ENCODE measurements around the gene TBX1. TPM values are rescaled to one million over a fixed set of nuclear protein-coding genes. Genes with fewer than 3 reads are reported as not detected.

Gene TBX1
- total RNA-seq, 1 experiment from 2014 or later, result 3.9 TPM

DNA sequence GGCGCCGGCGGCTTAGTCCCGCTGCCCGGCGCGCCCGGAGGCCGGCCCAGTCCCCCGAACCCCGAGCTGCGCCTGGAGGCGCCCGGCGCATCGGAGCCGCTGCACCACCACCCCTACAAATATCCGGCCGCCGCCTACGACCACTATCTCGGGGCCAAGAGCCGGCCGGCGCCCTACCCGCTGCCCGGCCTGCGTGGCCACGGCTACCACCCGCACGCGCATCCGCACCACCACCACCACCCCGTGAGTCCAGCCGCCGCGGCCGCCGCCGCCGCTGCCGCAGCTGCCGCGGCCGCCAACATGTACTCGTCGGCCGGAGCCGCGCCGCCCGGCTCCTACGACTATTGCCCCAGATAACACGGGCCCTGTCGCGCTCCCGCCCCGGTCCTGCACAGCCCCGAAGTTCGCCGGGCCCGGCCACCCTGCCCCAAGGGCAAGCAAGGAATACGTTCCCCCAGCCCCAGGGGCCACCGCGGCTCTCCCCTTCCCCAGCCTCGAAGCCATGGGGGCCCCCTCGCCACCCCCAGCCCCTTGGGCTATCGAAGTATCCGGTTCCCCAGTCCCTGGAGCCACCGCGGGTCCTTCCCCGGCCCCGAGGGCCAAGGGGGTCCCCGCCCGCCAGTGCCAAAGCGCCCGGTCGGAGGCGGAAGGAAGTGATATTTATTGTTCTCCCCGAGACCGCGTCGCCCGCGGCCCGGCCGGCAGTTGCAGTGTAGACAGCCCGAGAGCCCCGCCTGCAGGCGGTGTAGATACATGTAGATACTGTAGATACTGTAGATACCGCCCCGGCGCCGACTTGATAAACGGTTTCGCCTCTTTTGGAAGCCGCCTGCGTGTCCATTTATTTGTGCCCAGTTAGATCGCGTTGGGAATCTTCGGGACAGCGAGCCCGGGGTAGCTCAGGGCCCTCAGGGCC, 6.2 kb downstream of the TBX1 start:
- BruUV-seq (replicated peaks), result no TSS peak
- Histone ChIP-seq H3K4me3 (replicated peaks in 1 of 2; ENCODE audit: low read depth in 1 of 2, low read length in 2 of 2) (peak overlapping the region; percentile 72 to 87), H3K36me3 (ENCODE audit: control insufficient read depth in 1 of 2, insufficient read depth in 2 of 2, low read length in 2 of 2) (no peaks in the 10 kb centered on the region), H3K27me3 (ENCODE audit: insufficient read depth, low read length) (no peaks in the 10 kb centered on the region), H3K4me1 (ENCODE audit: control insufficient read depth in 1 of 2, insufficient read depth in 2 of 2, low read length in 2 of 2) (peaks cover 12 to 23% of the 10 kb centered on the region in 2 experiments), H3K27ac (ENCODE audit: low read depth, low read length) (peak overlapping the region; percentile 94), H3K9ac (ENCODE audit: low read length) (peak overlapping the region; percentile 88), H3K9me3 (ENCODE audit: control insufficient read depth in 1 of 2, insufficient read depth in 1 of 2, low read depth in 1 of 2, low read length in 2 of 2) (no peaks in the 10 kb centered on the region), H3K79me2 (ENCODE audit: insufficient read depth, low read length) (peaks cover 33% of the 10 kb centered on the region), H4K20me1 (ENCODE audit: insufficient read depth) (no peaks in the 10 kb centered on the region), H3K9me2 (ENCODE audit: insufficient read depth) (no peaks in the 10 kb centered on the region), H2AFZ (ENCODE audit: low read depth, low read length, poor library complexity, severe bottlenecking) (peak overlapping the region; percentile 35), H3K4me2 (ENCODE audit: low read length) (peak overlapping the region; percentile 97)
- intact Hi-C loops (cut with micrococcal nuclease), result loop anchor here (5.0 kb wide), 1 partner anchor 91 kb away; no protein-coding TSS in a partner anchor
- peak; percentile 82 for ATAC-seq
- ChIA-PET POLR2A (interaction anchor here (1.0 kb wide), 1 partner anchor 12 kb away, joined by 4 read pairs; no protein-coding TSS in a partner anchor), CTCF (interaction anchor here (1.0 to 2.2 kb wide), 3 partner anchors 10 to 143 kb away, joined by 3 to 10 read pairs (median 7); no protein-coding TSS in a partner anchor), RAD21 (ENCODE audit: low non-redundant PET in 1 of 2, low total read pairs in 2 of 2, uncharacterized antibody in 2 of 2, unreplicated experiment in 2 of 2) (no interaction called here)
- DNase-seq (ENCODE audit: low read depth, low spot score), result peak; percentile 50
- no peak for TF ChIP-seq ELF1 (IDR thresholded peaks at IDR 0.05; ENCODE audit: borderline replicate concordance, low read depth)
- no peak for TF ChIP-seq ZNF274 (IDR thresholded peaks at IDR 0.05; ENCODE audit: low read depth, low read length)
- peak; percentile 68 for TF ChIP-seq ZFX (IDR thresholded peaks at IDR 0.05)
- no peak for TF ChIP-seq TCF7L2 (IDR thresholded peaks at IDR 0.05; ENCODE audit: borderline replicate concordance, extremely low read depth, insufficient read depth, insufficient read length)
- no peak for TF ChIP-seq JUND (IDR thresholded peaks at IDR 0.05)
- TF ChIP-seq SP1 (IDR thresholded peaks at IDR 0.05; ENCODE audit: low read depth), result no peak
- TF ChIP-seq, protein P1, sequence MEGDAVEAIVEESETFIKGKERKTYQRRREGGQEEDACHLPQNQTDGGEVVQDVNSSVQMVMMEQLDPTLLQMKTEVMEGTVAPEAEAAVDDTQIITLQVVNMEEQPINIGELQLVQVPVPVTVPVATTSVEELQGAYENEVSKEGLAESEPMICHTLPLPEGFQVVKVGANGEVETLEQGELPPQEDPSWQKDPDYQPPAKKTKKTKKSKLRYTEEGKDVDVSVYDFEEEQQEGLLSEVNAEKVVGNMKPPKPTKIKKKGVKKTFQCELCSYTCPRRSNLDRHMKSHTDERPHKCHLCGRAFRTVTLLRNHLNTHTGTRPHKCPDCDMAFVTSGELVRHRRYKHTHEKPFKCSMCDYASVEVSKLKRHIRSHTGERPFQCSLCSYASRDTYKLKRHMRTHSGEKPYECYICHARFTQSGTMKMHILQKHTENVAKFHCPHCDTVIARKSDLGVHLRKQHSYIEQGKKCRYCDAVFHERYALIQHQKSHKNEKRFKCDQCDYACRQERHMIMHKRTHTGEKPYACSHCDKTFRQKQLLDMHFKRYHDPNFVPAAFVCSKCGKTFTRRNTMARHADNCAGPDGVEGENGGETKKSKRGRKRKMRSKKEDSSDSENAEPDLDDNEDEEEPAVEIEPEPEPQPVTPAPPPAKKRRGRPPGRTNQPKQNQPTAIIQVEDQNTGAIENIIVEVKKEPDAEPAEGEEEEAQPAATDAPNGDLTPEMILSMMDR (IDR thresholded peaks at IDR 0.05 in 2 of 3, conservative IDR thresholded peaks at IDR 0.05 in 1 of 3; ENCODE audit: borderline replicate concordance in 1 of 3, insufficient read depth in 1 of 3, low read depth in 2 of 3, low read length in 2 of 3), result peak; percentile 53 to 74 (median 70); a peak in 5 of 6 replicates
- TF ChIP-seq, protein P2, sequence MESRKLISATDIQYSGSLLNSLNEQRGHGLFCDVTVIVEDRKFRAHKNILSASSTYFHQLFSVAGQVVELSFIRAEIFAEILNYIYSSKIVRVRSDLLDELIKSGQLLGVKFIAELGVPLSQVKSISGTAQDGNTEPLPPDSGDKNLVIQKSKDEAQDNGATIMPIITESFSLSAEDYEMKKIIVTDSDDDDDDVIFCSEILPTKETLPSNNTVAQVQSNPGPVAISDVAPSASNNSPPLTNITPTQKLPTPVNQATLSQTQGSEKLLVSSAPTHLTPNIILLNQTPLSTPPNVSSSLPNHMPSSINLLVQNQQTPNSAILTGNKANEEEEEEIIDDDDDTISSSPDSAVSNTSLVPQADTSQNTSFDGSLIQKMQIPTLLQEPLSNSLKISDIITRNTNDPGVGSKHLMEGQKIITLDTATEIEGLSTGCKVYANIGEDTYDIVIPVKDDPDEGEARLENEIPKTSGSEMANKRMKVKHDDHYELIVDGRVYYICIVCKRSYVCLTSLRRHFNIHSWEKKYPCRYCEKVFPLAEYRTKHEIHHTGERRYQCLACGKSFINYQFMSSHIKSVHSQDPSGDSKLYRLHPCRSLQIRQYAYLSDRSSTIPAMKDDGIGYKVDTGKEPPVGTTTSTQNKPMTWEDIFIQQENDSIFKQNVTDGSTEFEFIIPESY (IDR thresholded peaks at IDR 0.05; ENCODE audit: extremely low read depth, insufficient replicate concordance, low read length), result no peak
- TF ChIP-seq CBX3 (IDR thresholded peaks at IDR 0.05; ENCODE audit: low read depth), result no peak
- no peak for TF ChIP-seq EZH2 (IDR thresholded peaks at IDR 0.05)
- no peak for TF ChIP-seq SRF (IDR thresholded peaks at IDR 0.05; ENCODE audit: low read depth)
- TF ChIP-seq YY1 (IDR thresholded peaks at IDR 0.05; ENCODE audit: extremely low read depth, insufficient replicate concordance, low read depth, low read length), result no peak
- TF ChIP-seq CEBPB (IDR thresholded peaks at IDR 0.05; ENCODE audit: low read depth), result no peak
- TF ChIP-seq, protein P3, sequence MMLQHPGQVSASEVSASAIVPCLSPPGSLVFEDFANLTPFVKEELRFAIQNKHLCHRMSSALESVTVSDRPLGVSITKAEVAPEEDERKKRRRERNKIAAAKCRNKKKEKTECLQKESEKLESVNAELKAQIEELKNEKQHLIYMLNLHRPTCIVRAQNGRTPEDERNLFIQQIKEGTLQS (IDR thresholded peaks at IDR 0.05), result no peak
- TF ChIP-seq POLR2AphosphoS5 (IDR thresholded peaks at IDR 0.05; ENCODE audit: low read depth, low read length), result peak; percentile 67
- TF ChIP-seq RAD21 (IDR thresholded peaks at IDR 0.05; ENCODE audit: low read depth), result peak; percentile 61
- no peak for TF ChIP-seq FOSL1 (IDR thresholded peaks at IDR 0.05; ENCODE audit: low read depth)
- no peak for TF ChIP-seq EZH2phosphoT487 (IDR thresholded peaks at IDR 0.05; ENCODE audit: borderline replicate concordance)
- TF ChIP-seq POLR2A (IDR thresholded peaks at IDR 0.05; ENCODE audit: borderline replicate concordance, extremely low read depth, insufficient read depth, insufficient read length), result no peak
- TF ChIP-seq, protein P4, sequence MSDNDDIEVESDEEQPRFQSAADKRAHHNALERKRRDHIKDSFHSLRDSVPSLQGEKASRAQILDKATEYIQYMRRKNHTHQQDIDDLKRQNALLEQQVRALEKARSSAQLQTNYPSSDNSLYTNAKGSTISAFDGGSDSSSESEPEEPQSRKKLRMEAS (IDR thresholded peaks at IDR 0.05), result no peak; the same call in 1 of the 2 replicates
- TF ChIP-seq EGR1 (IDR thresholded peaks at IDR 0.05; ENCODE audit: low read depth), result no peak

Data from HCT116 (cell line).